GM21447 (cell line): ENCODE measurements around the gene GRK1.

Experiments
- ATAC-seq: cut with Tn5 transposase; IDR thresholded peaks from one replicate; pipeline ENCODE4 v1.9.1; 2021; ENCODE audit not compliant: unreplicated experiment

The GRK1 gene

GRCh38 chr13:113774177-113775107 lies 107.4 kb downstream of the GRK1 start:
- ATAC-seq: no peak

- ATAC-seq: no peak
Observed at GRCh38 chr13:113775451-113776145, 108.6 kb downstream of the GRK1 start.

GRCh38 chr13:113776231-113777125 lies 109.5 kb downstream of the GRK1 start:
- ATAC-seq: no peak

- no peak for ATAC-seq
Observed at GRCh38 chr13:113777311-113778260, 110.6 kb downstream of the GRK1 start.

DNA sequence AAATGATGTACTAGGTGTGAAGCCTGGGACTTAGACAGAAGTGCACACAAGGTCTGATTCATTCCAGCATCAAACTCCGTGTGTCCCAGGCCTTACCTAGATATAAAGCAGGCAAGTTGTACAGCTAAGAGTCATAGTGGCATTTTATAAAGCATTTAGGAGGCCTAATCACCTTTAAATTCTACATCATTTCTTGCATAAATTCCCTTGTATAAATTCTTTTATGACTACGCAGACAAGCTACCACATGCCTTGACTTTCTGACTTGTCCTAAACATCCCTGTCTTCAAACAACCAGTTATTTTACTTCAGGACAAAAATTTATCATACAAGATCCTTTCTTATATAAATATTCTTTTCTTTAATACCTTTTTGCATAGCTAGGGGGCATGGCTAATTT lies 114.6 kb downstream of the GRK1 start:
- ATAC-seq: no peak

DNA sequence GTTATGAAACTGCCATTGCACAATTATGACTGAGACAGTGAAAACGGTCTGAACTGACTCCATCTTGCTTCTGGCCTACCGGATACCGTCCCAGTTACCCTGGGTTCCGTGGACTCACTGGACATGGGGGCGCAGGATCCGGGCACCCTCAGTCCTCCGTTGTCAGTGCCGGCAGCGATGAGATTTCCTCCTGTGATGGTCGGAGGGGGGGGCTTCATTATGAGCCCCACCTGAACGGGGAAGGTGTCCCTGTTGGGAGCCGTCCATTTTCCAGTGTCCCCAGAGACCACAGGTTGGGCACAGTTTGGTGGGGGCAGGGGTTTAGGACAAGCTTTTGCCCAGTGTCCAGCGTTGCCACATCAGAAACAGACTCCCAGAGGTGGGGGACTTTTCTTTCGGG lies 115.5 kb downstream of the GRK1 start:
- ATAC-seq: no peak

- no peak for ATAC-seq
Observed at GRCh38 chr13:113783200-113783881, 116.3 kb downstream of the GRK1 start.

- no peak for ATAC-seq
Observed at GRCh38 chr13:113783966-113784644, 117.1 kb downstream of the GRK1 start.

DNA sequence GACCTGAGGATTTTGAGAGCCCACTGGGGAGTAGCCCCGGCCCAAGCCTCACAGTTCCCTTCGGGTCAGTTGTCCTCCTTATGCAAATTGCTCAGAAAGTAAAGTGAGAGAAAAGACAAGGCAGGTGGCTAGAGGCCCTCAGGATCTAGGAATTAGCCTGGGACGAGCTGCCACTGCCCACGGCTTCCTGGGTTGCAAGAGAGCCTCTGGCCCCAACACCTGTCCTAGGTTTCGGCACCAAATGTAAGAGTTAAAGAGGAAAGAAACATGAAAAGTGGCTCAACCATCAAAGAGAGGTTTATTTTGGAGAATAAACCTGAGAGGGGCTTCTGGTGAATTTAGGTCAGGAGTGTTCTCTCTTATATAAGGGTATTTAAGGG lies 117.6 kb downstream of the GRK1 start:
- no peak for ATAC-seq

DNA sequence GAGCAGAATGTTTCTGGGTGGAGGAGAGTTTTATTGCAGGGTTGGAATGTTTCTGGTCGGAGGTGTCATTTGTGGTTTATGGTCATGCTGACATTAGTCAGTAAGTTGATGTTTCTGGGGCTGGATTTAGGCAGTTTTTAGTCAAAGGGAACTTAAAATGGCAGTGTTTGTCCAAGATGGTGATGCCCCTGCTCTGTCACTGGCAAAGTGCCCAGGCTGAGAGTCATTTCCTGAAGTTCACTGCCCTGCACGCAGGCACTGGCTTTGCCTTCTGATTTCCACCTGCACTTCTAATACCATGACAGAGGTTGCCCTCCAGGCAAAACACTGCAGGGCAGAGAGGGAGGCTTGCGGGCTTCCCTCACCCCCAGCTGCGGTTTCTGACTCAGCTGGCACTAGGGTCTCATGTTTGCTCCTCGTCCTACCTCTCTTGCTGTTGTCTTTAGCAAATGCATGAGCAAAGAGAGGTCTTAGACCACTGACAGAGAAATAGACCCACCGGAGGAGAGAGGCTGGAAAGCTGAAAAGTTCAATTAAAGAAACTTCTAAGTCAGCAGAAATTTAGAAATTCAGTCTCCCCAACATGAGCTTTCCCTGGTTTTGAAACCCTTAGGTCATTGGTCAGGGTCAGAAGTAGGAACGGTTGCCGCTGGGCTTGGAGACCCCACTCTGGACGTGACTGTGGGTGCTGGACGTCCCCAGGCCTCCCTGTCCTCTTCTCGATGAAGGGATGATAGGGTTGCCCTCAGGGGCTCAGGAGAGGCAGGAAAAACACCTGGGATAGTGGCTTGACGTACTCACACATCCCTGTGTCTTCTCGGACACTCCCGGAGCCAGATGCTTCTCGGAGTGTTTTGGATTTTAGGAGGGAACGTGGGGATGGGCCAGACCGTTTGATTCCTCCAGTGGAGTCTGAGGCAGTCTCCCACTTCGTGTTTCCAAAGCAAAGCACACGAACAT lies 118.3 kb downstream of the GRK1 start:
- no peak for ATAC-seq

GRCh38 chr13:113786262-113786841 lies 119.3 kb downstream of the GRK1 start:
- no peak for ATAC-seq
